ENCODE results near the gene LRRN1. TPM values are rescaled to one million over a fixed set of nuclear protein-coding genes. Genes with fewer than 3 reads are reported as not detected.
A peak's percentile ranks its signal among the peaks of the same experiment; 100 is the strongest.

Gene LRRN1
- total RNA-seq, 4 donors from 2014 or later: 1.1 to 6.8 (median 4.3) TPM

- no peaks in the 10 kb centered on the region for H3K36me3 ChIP-seq
- peaks cover 12 to 17% of the 10 kb centered on the region in 2 donors for H3K4me1 ChIP-seq
- H3K27me3 ChIP-seq: no peaks in the 10 kb centered on the region
- DNase-seq (peak; percentile 25 to 53), ATAC-seq (peak; percentile 15 to 47)
- intact Hi-C loops (cut with DNase I; ENCODE audit: low total_unique reads) (loop anchor here (10.0 kb wide), 1 partner anchor 694 kb away; the partner anchor contains the start of gene ITPR1), in situ Hi-C loops (cut with MboI; ENCODE audit: low sequenced_read_pairs in 4 of 4) (no loop called here)
- TF ChIP-seq POLR2A (IDR thresholded peaks at IDR 0.05) (no peak), CTCF (IDR thresholded peaks at IDR 0.05 in 4 of 5, conservative IDR thresholded peaks at IDR 0.05 in 1 of 5) (no peak)
- H3K27ac ChIP-seq: peak overlapping the region; percentile 75 to 87 (median 82)
- peak overlapping the region; percentile 55 to 75 (median 70) for H3K4me3 ChIP-seq
- no peaks in the 10 kb centered on the region for H3K9me3 ChIP-seq
Measured at GRCh38 chr3:3800685-3801493, 1.7 kb downstream of the LRRN1 start.

GRCh38 chr3:3801494-3801841, 2.2 kb downstream of the LRRN1 start:
- TF ChIP-seq CTCF (IDR thresholded peaks at IDR 0.05 in 4 of 5, conservative IDR thresholded peaks at IDR 0.05 in 1 of 5) (no peak), POLR2A (IDR thresholded peaks at IDR 0.05) (no peak)
- Histone ChIP-seq H3K4me1 (peaks cover 12 to 17% of the 10 kb centered on the region in 2 donors), H3K9me3 (no peaks in the 10 kb centered on the region), H3K4me3 (peak overlapping the region; percentile 55 to 75 (median 70)), H3K36me3 (no peaks in the 10 kb centered on the region), H3K27me3 (no peaks in the 10 kb centered on the region), H3K27ac (peak overlapping the region; percentile 75 to 87 (median 82))
- in situ Hi-C loops (cut with MboI; ENCODE audit: low sequenced_read_pairs in 4 of 4) (no loop called here), intact Hi-C loops (cut with DNase I; ENCODE audit: low total_unique reads) (loop anchor here (10.0 kb wide), 1 partner anchor 693 kb away; the partner anchor contains the start of gene ITPR1)
- no peak for ATAC-seq
- DNase-seq: no peak

GRCh38 chr3:3802046-3802445, 2.8 kb downstream of the LRRN1 start:
- DNase-seq (peak; percentile 55 to 73), ATAC-seq (peak; percentile 67 to 71)
- no peaks in the 10 kb centered on the region for H3K9me3 ChIP-seq

GRCh38 chr3:3804560-3804959, 5.3 kb downstream of the LRRN1 start:
- no peaks in the 10 kb centered on the region for H3K27me3 ChIP-seq
- in situ Hi-C loops (cut with MboI; ENCODE audit: low sequenced_read_pairs in 4 of 4): no loop called here
- intact Hi-C loops (cut with DNase I; ENCODE audit: low total_unique reads): loop anchor here (10.0 kb wide), 1 partner anchor 690 kb away; the partner anchor contains the start of gene ITPR1

More at GRCh38 chr3:3802046-3802445, 2.8 kb downstream of the LRRN1 start:
- intact Hi-C loops (cut with DNase I; ENCODE audit: low total_unique reads) (loop anchor here (10.0 kb wide), 1 partner anchor 693 kb away; the partner anchor contains the start of gene ITPR1), in situ Hi-C loops (cut with MboI; ENCODE audit: low sequenced_read_pairs in 4 of 4) (no loop called here)
- peaks cover 12 to 17% of the 10 kb centered on the region in 2 donors for H3K4me1 ChIP-seq
- peak overlapping the region in 1 of 4 donors; percentile 75 for H3K4me3 ChIP-seq
- no peak for TF ChIP-seq CTCF (IDR thresholded peaks at IDR 0.05 in 4 of 5, conservative IDR thresholded peaks at IDR 0.05 in 1 of 5)
- TF ChIP-seq POLR2A (IDR thresholded peaks at IDR 0.05): peak; percentile 13 to 19
- H3K27ac ChIP-seq: peak overlapping the region; percentile 75 to 87 (median 82)
- no peaks in the 10 kb centered on the region for H3K36me3 ChIP-seq
- H3K27me3 ChIP-seq: no peaks in the 10 kb centered on the region

More at GRCh38 chr3:3804560-3804959, 5.3 kb downstream of the LRRN1 start:
- H3K27ac ChIP-seq: no peak overlapping the region
- H3K4me3 ChIP-seq: no peak overlapping the region
- no peaks in the 10 kb centered on the region for H3K36me3 ChIP-seq
- ATAC-seq (no peak), DNase-seq (no peak)
- peaks cover 12 to 17% of the 10 kb centered on the region in 2 donors for H3K4me1 ChIP-seq
- TF ChIP-seq CTCF (IDR thresholded peaks at IDR 0.05 in 4 of 5, conservative IDR thresholded peaks at IDR 0.05 in 1 of 5): no peak
- TF ChIP-seq POLR2A (IDR thresholded peaks at IDR 0.05): no peak
- H3K9me3 ChIP-seq: no peaks in the 10 kb centered on the region

Data from gastrocnemius medialis (tissue), 4 donors.